ENCODE data around the gene CPEB4.

Gene CPEB4

GRCh38 chr5:173988554-173989431 lies 100.6 kb downstream of the CPEB4 start, which contains the start of gene C5orf47:
TSS of gene C5orf47 (plus strand) at chr5:173989170. CDS start at chr5:173989264, 94 bp downstream.
- DNase-seq: no peak

DNA sequence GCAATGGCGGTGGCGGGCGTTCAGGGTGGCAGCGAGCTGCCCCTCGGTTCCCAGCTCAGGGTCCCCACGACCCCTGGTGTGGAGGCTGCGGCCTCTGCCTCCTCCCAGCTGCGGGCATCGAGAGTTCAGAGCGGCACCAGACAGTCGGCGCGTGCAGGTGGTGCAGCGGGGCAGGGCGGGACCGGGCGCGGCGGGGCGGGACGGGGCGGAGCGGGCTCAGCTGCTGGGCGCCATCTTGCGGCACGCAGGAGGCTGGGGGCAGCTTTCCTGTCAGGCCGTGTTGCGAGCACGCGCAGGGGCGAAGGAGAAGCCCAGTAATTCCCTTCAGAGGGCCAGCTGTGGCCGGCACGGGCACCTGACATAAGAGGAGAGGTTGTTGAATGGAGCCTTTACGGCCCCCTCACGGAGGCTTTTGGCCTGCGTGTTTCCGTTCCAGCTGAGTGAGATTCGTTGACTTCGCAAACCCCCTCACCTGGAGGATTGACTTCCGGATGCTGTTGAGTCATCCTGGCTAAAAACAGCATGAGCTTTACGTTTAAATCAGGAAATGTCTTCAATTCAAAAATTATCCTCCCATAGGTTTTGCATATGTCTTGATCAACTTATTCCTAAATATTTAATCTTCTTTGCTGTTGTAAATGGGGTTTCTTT lies 101.4 kb downstream of the CPEB4 start:
- no peak for DNase-seq

GRCh38 chr5:173997331-173997730 lies 109.2 kb downstream of the CPEB4 start:
- DNase-seq: no peak

- no peak for DNase-seq
Observed at GRCh38 chr5:173998531-173998930, 110.4 kb downstream of the CPEB4 start.

DNA sequence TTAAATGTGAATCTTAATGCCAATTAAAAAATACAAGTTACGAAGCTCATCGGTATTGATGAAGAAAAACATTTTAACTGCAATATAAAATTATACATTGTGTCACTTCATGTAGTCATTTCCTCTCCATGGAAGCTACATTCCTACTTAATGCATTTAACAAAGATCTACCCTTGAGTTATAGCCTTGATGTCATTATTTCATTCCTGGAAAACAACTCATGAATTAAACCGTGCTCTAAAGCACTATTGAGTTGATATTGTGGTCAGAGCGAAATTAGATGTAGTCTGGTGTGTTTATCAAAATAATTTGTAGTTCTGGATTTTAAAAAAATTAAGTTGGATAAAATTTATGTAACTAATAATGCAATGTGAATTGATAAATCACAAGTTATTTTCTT lies 111.9 kb downstream of the CPEB4 start:
- DNase-seq: no peak

DNA sequence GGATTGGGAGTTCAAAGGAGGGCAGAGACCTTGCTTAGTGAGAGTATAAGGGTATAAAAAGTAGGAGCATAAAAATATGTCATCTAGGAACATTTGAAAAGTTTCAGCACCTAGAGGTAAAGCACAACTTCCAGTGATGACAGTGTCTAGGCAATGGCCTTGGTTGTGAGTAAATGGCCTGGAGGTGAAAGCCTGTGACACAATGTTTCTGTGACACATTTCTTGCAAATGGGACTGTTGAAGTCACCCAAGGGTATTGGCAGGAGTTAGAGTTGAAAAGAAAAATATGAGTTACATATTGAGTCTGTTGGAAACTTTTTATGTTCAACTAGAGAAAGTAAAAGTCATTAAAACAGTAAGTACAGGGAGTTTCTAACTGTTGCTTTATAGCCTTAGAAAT lies 115.6 kb downstream of the CPEB4 start:
- no peak for DNase-seq

DNA sequence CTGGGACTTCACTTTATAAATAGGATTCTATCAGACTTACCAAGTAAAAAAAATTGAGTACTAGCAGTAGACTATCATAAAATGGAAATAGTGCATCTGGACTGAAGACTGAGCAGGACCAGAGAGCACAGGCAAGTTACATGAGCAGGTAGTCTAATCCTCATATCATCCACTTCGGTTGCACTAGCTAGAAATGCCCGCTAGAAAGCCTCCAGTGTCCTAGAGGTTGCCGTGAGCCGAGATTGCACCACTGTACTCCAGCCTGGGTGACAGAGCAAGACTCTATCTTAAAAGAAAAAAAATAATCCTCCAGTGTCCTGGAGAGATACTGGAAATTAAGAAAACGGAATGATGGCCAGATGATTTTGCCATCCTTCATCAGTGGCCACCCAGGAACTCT lies 120.8 kb downstream of the CPEB4 start:
- no peak for DNase-seq

- no peak for DNase-seq
Observed at GRCh38 chr5:174010365-174010764, 122.2 kb downstream of the CPEB4 start.

DNA sequence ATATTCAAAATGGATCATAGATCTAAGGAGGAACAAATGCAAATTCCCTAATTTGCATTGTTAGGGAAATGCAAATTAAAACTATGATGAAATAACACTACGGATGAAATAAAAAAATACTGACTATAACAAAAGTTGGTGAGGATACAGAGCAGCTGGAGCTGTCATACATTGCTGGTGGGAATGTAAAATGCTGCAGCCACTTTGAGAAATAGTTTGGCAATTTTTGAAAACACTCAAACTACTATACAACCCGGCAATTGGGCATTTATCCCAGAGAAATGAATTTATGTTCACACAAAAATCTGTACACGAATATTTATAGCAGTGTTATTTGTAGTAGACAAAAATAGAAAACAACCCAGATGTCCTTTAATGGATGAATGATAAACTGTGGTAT lies 123.3 kb downstream of the CPEB4 start:
- DNase-seq: no peak

Data from CD4-positive, alpha-beta T cell treated with Interferon alpha-2 for 1 hour (primary cell).